HCT116 (cell line): ENCODE data around the gene SHF. TPM values are rescaled to one million over a fixed set of nuclear protein-coding genes. Genes with fewer than 3 reads are reported as not detected.

Experiments used
- ATAC-seq: fragments of 200-7000 bp; cut with Tn5 transposase; 2 replicates; pipeline ENCODE4 v1.9.1; 2020; ENCODE audit warnings: mild to moderate bottlenecking, moderate library complexity
- BruUV-seq: library from RNA; stranded (reverse); fragments of 400-500 nt; replicated peaks from 2 replicates; lab custom pipeline; 2021; lab: Mats Ljungman, UMichigan
- CTCF ChIA-PET: fragments of 300-600 bp; sonication (Branson Sonifier 250); formaldehyde crosslinking; loops from one replicate; lab custom pipeline; 2021; ENCODE audit warnings: antibody characterized with exemption; lab: Charles Lee
- POLR2A ChIA-PET: fragments of 300-600, 350-600 bp; sonication (Branson Sonifier 250); formaldehyde crosslinking; loops from one replicate; lab custom pipeline; 2021; ENCODE audit warnings: antibody characterized with exemption; lab: Charles Lee
- RAD21 ChIA-PET, 2 experiments: fragments of 300-600 bp; sonication (Branson Sonifier 250); formaldehyde crosslinking; loops; one replicate each; lab custom pipeline; 2023; ENCODE audit warnings: low total read pairs in 2 of 2; ENCODE audit not compliant: uncharacterized antibody in 2 of 2, unreplicated experiment in 2 of 2, low non-redundant PET in 1 of 2; lab: Charles Lee
- DNase-seq: peaks from one replicate; pipeline ENCODE4 v3.0.0-alpha.2; 2010; ENCODE audit warnings: low read depth, low spot score
- H2AFZ ChIP-seq: fragments of 200-600 bp; shearing (Covaris generic), sonication (generic); 2 replicates; pipeline ENCODE4 v1.6.1; 2017; ENCODE audit warnings: low read depth, mixed run types, mixed read lengths, antibody characterized with exemption, low read length; ENCODE audit not compliant: poor library complexity, severe bottlenecking
- H3K27ac ChIP-seq: 2 replicates; pipeline ENCODE4 v1.5.1; 2012; ENCODE audit warnings: low read depth, low read length
- H3K27me3 ChIP-seq: fragments of 200-600 bp; sonication (generic); 2 replicates; pipeline ENCODE4 v1.6.1; 2016; ENCODE audit warnings: mixed run types, low read length, mixed read lengths; ENCODE audit not compliant: insufficient read depth
- H3K36me3 ChIP-seq, 2 experiments: fragments of 200-500 bp in 1 of 2; fragments of 200-600 bp in 1 of 2; sonication (Bioruptor generic) in 1 of 2; sonication (generic) in 1 of 2; 2 replicates each; pipeline versions ENCODE4 v1.5.1 to v1.6.1; 2014 to 2016; ENCODE audit warnings: low read length in 2 of 2, inconsistent platforms in 1 of 2, mixed read lengths in 1 of 2, mixed run types in 1 of 2; ENCODE audit not compliant: insufficient read depth in 2 of 2, control insufficient read depth in 1 of 2
- H3K4me1 ChIP-seq, 2 experiments: fragments of 200-600 bp in 1 of 2; sonication (generic) in 1 of 2; 2 replicates each; pipeline versions ENCODE4 v1.5.1 to v1.6.1; 2012 to 2017; ENCODE audit warnings: low read length in 2 of 2, inconsistent platforms in 1 of 2, mild to moderate bottlenecking in 1 of 2, mixed read lengths in 1 of 2, mixed run types in 1 of 2, moderate library complexity in 1 of 2; ENCODE audit not compliant: insufficient read depth in 2 of 2, control insufficient read depth in 1 of 2
- H3K4me2 ChIP-seq: fragments of 200-600 bp; sonication (generic); 2 replicates; pipeline ENCODE4 v1.6.1; 2017; ENCODE audit warnings: mixed run types, low read length, mixed read lengths
- H3K4me3 ChIP-seq, 2 experiments: fragments of 200-600 bp in 1 of 2; sonication (generic) in 1 of 2; replicated peaks in 1 of 2; 2 replicates each; pipeline ENCODE4 v1.5.1; 2011 to 2016; ENCODE audit warnings: low read length in 2 of 2, control low read depth in 1 of 2, low read depth in 1 of 2, mild to moderate bottlenecking in 1 of 2, mixed read lengths in 1 of 2, mixed run types in 1 of 2
- H3K79me2 ChIP-seq: fragments of 200-600 bp; sonication (generic); 2 replicates; pipeline ENCODE4 v1.6.1; 2017; ENCODE audit warnings: mild to moderate bottlenecking, mixed run types, low read length, moderate library complexity, mixed read lengths; ENCODE audit not compliant: insufficient read depth
- H3K9ac ChIP-seq: fragments of 200-600 bp; sonication (generic); 2 replicates; pipeline ENCODE4 v1.6.1; 2016; ENCODE audit warnings: low read length, mixed read lengths
- H3K9me2 ChIP-seq: fragments of 200-600 bp; sonication (generic), shearing (Covaris generic); 2 replicates; pipeline ENCODE4 v1.6.1; 2017; ENCODE audit warnings: mixed run types, mild to moderate bottlenecking, moderate library complexity; ENCODE audit not compliant: insufficient read depth
- H3K9me3 ChIP-seq, 2 experiments: fragments of 200-500 bp in 1 of 2; fragments of 200-600 bp in 1 of 2; sonication (Bioruptor generic) in 1 of 2; sonication (generic) in 1 of 2; 2 replicates each; pipeline ENCODE4 v1.6.1; 2014 to 2017; ENCODE audit warnings: low read length in 2 of 2, mixed read lengths in 2 of 2, inconsistent platforms in 1 of 2, low read depth in 1 of 2, mild to moderate bottlenecking in 1 of 2, mixed run types in 1 of 2, moderate library complexity in 1 of 2; ENCODE audit not compliant: control insufficient read depth in 1 of 2, insufficient read depth in 1 of 2
- H4K20me1 ChIP-seq: fragments of 200-600 bp; sonication (generic), shearing (Covaris generic); 2 replicates; pipeline ENCODE4 v1.6.1; 2017; ENCODE audit warnings: mixed run types, mild to moderate bottlenecking, moderate library complexity; ENCODE audit not compliant: insufficient read depth
- CTCF ChIP-seq, 3 experiments: fragments of 200-600 bp in 1 of 3; sonication (generic) in 1 of 3; IDR thresholded peaks in 2 of 3; conservative IDR thresholded peaks in 1 of 3; 2 replicates each; pipeline ENCODE4 v1.5.1; 2012 to 2017; ENCODE audit warnings: low read depth in 2 of 3, low read length in 2 of 3, antibody characterized with exemption in 1 of 3, borderline replicate concordance in 1 of 3, control low read depth in 1 of 3, mild to moderate bottlenecking in 1 of 3, mixed read lengths in 1 of 3, mixed run types in 1 of 3, moderate library complexity in 1 of 3; ENCODE audit not compliant: insufficient read depth in 1 of 3
- EZH2 ChIP-seq: fragments of 200-600 bp; sonication (generic); IDR thresholded peaks from 2 replicates; pipeline ENCODE4 v1.6.1; 2017; ENCODE audit warnings: antibody characterized with exemption, mixed run types
- EZH2phosphoT487 ChIP-seq: fragments of 200-600 bp; IDR thresholded peaks from 2 replicates; pipeline ENCODE4 v1.6.1; 2018; ENCODE audit warnings: antibody characterized with exemption, borderline replicate concordance
- POLR2AphosphoS5 ChIP-seq: IDR thresholded peaks from 2 replicates; pipeline ENCODE4 v1.6.1; 2011; ENCODE audit warnings: mild to moderate bottlenecking, low read depth, low read length, moderate library complexity
- RAD21 ChIP-seq: IDR thresholded peaks from 2 replicates; pipeline ENCODE4 v1.6.1; 2012; ENCODE audit warnings: low read depth, mild to moderate bottlenecking
- REST ChIP-seq: IDR thresholded peaks from 2 replicates; pipeline ENCODE4 v1.6.1; 2012; ENCODE audit warnings: low read depth
- SP1 ChIP-seq: IDR thresholded peaks from 2 replicates; pipeline ENCODE4 v1.6.1; 2012; ENCODE audit warnings: low read depth
- SRF ChIP-seq: IDR thresholded peaks from 2 replicates; pipeline ENCODE4 v1.6.1; 2012; ENCODE audit warnings: low read depth
- YY1 ChIP-seq: IDR thresholded peaks from 2 replicates; pipeline ENCODE4 v1.6.1; 2011; ENCODE audit warnings: low read length, low read depth, moderate library complexity, mild to moderate bottlenecking; ENCODE audit not compliant: insufficient replicate concordance; ENCODE audit errors: extremely low read depth
- ZFX ChIP-seq: fragments of 450-650 bp; IDR thresholded peaks from 2 replicates; pipeline ENCODE4 v1.6.1; 2017
- intact Hi-C: fragments of 100-400 bp; cut with micrococcal nuclease; formaldehyde crosslinking; loops from 2 replicates; pipeline ENCODE4 v1.10.0; 2022
- total RNA-seq: library from RNA; stranded (reverse); gene quantifications from one replicate; pipeline ENCODE4 v1.2.1, GENCODE V29; 2021; ENCODE audit not compliant: unreplicated experiment

The SHF gene
- total RNA-seq, 1 experiment from 2014 or later, result 2.6 TPM

GRCh38 chr15:45118131-45118588, 69.6 kb downstream of the SHF start:
- H2AFZ ChIP-seq, result no peak overlapping the region
- H3K27ac ChIP-seq, result no peak overlapping the region
- TF ChIP-seq POLR2AphosphoS5 (no peak), CTCF (IDR thresholded peaks at IDR 0.05 in 2 of 3, conservative IDR thresholded peaks at IDR 0.05 in 1 of 3; ENCODE audit: borderline replicate concordance in 1 of 3, insufficient read depth in 1 of 3, low read depth in 2 of 3, low read length in 2 of 3) (peak; percentile 99 to 100 (median 99)), ZFX (no peak), RAD21 (peak; percentile 79), SRF (no peak), YY1 (no peak), REST (no peak), EZH2 (no peak), SP1 (no peak), EZH2phosphoT487 (no peak)
- no peaks in the 10 kb centered on the region for H3K9me3 ChIP-seq
- H3K36me3 ChIP-seq, result no peaks in the 10 kb centered on the region
- POLR2A ChIA-PET, result interaction anchor here (1.4 kb wide), 1 partner anchor 12 kb away, joined by 3 read pairs; the partner anchor contains the start of gene DUOX1
- CTCF ChIA-PET, result interaction anchor here (0.5 to 1.9 kb wide), 27 partner anchors 9 to 476 kb away, joined by 3 to 60 read pairs (median 6); partner anchors contain the start of genes DUOX1 and DUOXA1
- RAD21 ChIA-PET, result interaction anchor here (0.6 to 1.1 kb wide), 2 partner anchors 9 kb away, joined by 3 to 4 read pairs; no protein-coding TSS in a partner anchor
- intact Hi-C loops, result no loop called here
- H3K79me2 ChIP-seq, result no peaks in the 10 kb centered on the region
- peak overlapping the region; percentile 34 for H3K4me2 ChIP-seq
- no peaks in the 10 kb centered on the region for H3K9me2 ChIP-seq
- BruUV-seq, result no TSS peak
- H3K4me3 ChIP-seq, result no peak overlapping the region
- H3K27me3 ChIP-seq, result no peaks in the 10 kb centered on the region
- no peaks in the 10 kb centered on the region for H4K20me1 ChIP-seq
- H3K9ac ChIP-seq, result no peak overlapping the region
- peak; percentile 99 for ATAC-seq
- peak; percentile 75 for DNase-seq
- H3K4me1 ChIP-seq, result peaks cover 2 to 16% of the 10 kb centered on the region in 2 experiments; a peak in 3 of 4 replicates
